Activated T-helper 2 cell treated with anti-CD3 and anti-CD28 coated beads, Interferon-gamma antibody, Interleukin-2, Interleukin-4, amounts not matched to agents 10 μg/mL and 5 μg/mL and 100 μg/mL, durations not matched to agents 14 hours and 24 hours and 36 hours (primary cell): Measurements from ENCODE around the gene PCCA. TPM values are rescaled to one million over a fixed set of nuclear protein-coding genes. Genes with fewer than 3 reads are reported as not detected.
"Not testable (repeated sequence)": the region's sequence is repeated elsewhere in the genome, so short reads cannot be mapped to it uniquely, and the experiment has no call there.

ENCODE experiments used
- DNase-seq: peaks from one replicate; pipeline ENCODE4 v3.0.0; 2021; ENCODE audit warnings: low spot score
- H3K27ac Mint-ChIP-seq: one replicate; pipeline ENCODE4 v1.8.0; 2021; ENCODE audit warnings: mixed read lengths
- H3K27me3 Mint-ChIP-seq: one replicate; pipeline ENCODE4 v1.8.0; 2021; ENCODE audit warnings: low read depth, mixed read lengths
- H3K36me3 Mint-ChIP-seq: one replicate; pipeline ENCODE4 v1.8.0; 2021; ENCODE audit warnings: low read depth, mixed read lengths
- H3K4me1 Mint-ChIP-seq: one replicate; pipeline ENCODE4 v1.8.0; 2021; ENCODE audit warnings: low read depth, mixed read lengths
- H3K4me3 Mint-ChIP-seq: one replicate; pipeline ENCODE4 v1.8.0; 2021; ENCODE audit warnings: low read depth, mild to moderate bottlenecking, moderate library complexity, mixed read lengths
- H3K9me3 Mint-ChIP-seq: one replicate; pipeline ENCODE4 v1.8.0; 2021; ENCODE audit warnings: mixed read lengths
- intact Hi-C: fragments of 100-400 bp; cut with micrococcal nuclease; formaldehyde crosslinking; loops from one replicate; pipeline ENCODE4 v1.15.1; 2023
- total RNA-seq: library from RNA; stranded (reverse); gene quantifications from 2 replicates; pipeline ENCODE4 v1.2.3, GENCODE V29; 2022

PCCA gene
- total RNA-seq, 1 donor from 2014 or later: 6.7 TPM

GRCh38 chr13:100130092-100130491 is 41.2 kb downstream of the PCCA start:
- Mint-ChIP-seq H3K27ac (no peak overlapping the region), H3K36me3 (no peaks in the 10 kb centered on the region), H3K27me3 (no peaks in the 10 kb centered on the region), H3K9me3 (no peaks in the 10 kb centered on the region), H3K4me1 (peaks cover 26% of the 10 kb centered on the region), H3K4me3 (no peak overlapping the region)
- intact Hi-C loops: loop anchor here (10.0 kb wide), 1 partner anchor 75 kb away; no protein-coding TSS in a partner anchor
- DNase-seq: no peak

DNA sequence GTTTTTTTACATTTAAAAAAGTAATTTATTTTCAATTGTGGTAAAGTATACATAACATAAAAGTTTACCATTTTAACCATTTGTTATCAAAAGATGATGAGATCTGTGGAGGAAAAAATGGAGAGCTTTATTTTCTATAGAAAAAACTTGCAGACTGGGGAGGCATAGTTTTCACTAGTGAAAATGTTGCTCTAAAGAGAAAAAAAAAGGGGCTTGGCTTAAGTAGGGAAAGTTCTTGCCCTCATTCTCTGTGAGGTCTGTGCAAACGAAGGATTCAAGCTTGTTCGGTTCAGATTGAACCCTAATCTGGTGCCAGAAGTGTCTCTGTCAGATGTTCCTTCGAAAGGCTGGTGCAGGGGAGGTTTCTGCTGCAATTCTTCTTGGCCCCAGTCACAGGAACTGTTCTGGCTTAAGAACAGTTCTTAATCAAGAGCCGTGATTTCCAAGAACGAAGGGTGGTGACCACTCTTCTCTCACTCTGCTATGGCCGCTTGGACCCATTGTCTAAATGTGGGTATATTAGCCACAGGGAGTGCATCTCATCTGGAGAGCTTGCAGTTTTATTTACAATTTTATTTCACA is 42.1 kb downstream of the PCCA start:
- Mint-ChIP-seq H3K4me3 (no peak overlapping the region), H3K36me3 (no peaks in the 10 kb centered on the region), H3K27ac (no peak overlapping the region), H3K9me3 (no peaks in the 10 kb centered on the region), H3K4me1 (peaks cover 26% of the 10 kb centered on the region), H3K27me3 (no peaks in the 10 kb centered on the region)
- intact Hi-C loops: loop anchor here (10.0 kb wide), 1 partner anchor 74 kb away; no protein-coding TSS in a partner anchor
- no peak for DNase-seq

DNA sequence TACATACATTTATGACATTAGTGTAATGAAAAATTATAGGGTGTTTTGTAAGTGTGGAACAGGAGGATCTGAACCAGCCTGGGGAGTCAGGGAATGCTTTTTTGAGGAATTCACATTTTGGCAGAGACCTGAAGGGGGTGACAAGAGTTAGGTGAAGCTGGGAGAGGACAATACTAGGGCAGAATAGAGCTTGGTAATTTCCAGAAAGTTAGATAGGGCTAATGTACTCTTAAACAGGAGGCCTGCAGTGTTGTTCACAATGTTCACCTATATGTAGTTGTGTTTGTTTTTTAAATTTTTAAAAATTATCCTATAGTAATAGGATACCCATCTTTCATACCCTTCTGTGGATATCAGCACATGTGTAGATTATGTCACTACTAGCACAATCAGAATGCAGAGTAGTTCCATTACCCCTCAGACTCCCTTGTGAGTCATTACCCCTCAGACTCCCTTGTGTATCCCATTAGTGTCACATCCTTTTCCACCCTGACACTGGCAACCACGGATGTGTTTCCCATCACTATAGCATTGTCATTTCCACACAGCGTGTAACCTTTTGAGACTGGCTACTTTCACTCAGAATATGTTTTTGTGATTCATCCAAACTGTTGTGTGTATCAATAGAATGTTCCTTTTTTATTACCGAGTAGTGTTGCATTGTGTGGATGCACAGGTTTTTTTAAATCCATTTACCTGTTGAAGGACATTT is 43.1 kb downstream of the PCCA start:
- Mint-ChIP-seq H3K9me3 (no peaks in the 10 kb centered on the region), H3K36me3 (no peaks in the 10 kb centered on the region), H3K27me3 (no peaks in the 10 kb centered on the region), H3K27ac (no peak overlapping the region), H3K4me1 (peaks cover 26% of the 10 kb centered on the region), H3K4me3 (no peak overlapping the region)
- intact Hi-C loops: loop anchor here (2.0 to 10.0 kb wide), 2 partner anchors 73 to 263 kb away; no protein-coding TSS in a partner anchor
- DNase-seq: no peak

DNA sequence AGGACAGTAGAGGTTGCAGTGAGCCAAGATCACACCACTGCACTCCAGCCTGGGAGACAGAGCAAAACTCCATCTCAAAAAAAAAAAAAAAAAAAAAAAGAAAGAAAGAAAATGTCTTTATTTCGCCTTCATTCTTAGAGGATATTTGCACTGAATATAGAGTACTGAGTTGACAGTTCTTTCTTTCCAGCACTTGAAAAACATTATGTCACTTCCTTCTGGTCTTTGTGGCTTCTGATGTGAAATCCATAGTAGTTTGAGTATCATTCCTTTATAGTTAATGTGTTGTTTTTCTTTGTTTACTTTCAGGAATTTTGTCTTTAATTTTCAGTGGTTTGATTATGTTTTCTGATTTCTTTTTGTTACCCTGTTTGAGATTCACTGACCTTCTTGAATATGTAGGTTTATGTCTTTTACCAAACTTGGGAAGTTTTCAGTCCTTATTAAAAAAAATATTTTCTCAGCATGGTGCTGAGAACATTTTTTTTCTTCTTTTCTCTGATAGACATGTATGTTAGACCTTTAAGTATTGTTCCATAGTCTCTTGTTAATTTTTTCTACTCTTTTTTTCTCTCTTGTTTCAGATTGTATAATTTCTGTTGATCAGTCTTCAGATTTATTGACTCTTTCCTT is 50.1 kb downstream of the PCCA start:
- Mint-ChIP-seq H3K4me3 (no peak overlapping the region), H3K4me1 (peaks cover 6% of the 10 kb centered on the region), H3K27me3 (no peaks in the 10 kb centered on the region), H3K36me3 (peaks cover 4% of the 10 kb centered on the region), H3K27ac (no peak overlapping the region), H3K9me3 (peaks cover 9% of the 10 kb centered on the region)
- intact Hi-C loops: loop anchor here (10.0 kb wide), 1 partner anchor 66 kb away; no protein-coding TSS in a partner anchor
- no peak for DNase-seq

GRCh38 chr13:100139817-100140216 is 50.9 kb downstream of the PCCA start:
- no peaks in the 10 kb centered on the region for H3K27me3 Mint-ChIP-seq
- H3K9me3 Mint-ChIP-seq: peaks cover 12% of the 10 kb centered on the region
- H3K4me3 Mint-ChIP-seq: no peak overlapping the region

GRCh38 chr13:100140441-100140840 is 51.5 kb downstream of the PCCA start:
- Mint-ChIP-seq H3K4me1 (peaks cover 6% of the 10 kb centered on the region), H3K9me3 (peaks cover 17% of the 10 kb centered on the region), H3K27me3 (no peaks in the 10 kb centered on the region), H3K27ac (no peak overlapping the region), H3K4me3 (no peak overlapping the region), H3K36me3 (peaks cover 8% of the 10 kb centered on the region)
- DNase-seq: no peak
- intact Hi-C loops: no loop called here

More at GRCh38 chr13:100139817-100140216, 50.9 kb downstream of the PCCA start:
- Mint-ChIP-seq H3K36me3 (peaks cover 7% of the 10 kb centered on the region), H3K4me1 (peaks cover 6% of the 10 kb centered on the region), H3K27ac (no peak overlapping the region)
- no peak for DNase-seq
- intact Hi-C loops: loop anchor here (10.0 kb wide), 1 partner anchor 65 kb away; no protein-coding TSS in a partner anchor

DNA sequence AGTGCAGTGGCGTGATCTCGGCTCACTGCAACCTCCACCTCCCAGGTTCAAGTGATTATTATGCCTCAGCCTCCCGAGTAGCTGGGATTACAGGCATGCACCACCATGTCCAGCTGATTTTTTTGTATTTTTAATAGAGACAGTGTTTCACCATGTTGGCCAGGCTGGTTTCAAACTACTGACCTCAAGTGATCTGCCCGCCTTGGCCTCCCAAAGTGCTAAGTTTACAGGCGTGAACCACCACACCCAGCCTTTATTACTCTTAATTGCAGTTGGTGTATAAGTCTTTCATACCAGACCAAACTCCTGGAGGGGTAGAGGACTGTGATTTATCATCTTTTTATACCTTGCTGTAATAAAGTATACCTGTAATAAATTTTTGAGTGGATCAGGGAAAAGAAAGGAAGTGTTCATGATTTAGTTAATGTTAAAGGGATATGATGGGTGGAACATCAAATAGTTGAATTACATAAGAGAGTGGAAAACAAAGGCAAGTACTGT is 52.6 kb downstream of the PCCA start:
- H3K9me3 Mint-ChIP-seq: peaks cover 18% of the 10 kb centered on the region
- H3K27ac Mint-ChIP-seq, H3K27me3 Mint-ChIP-seq, H3K36me3 Mint-ChIP-seq, DNase-seq, H3K4me1 Mint-ChIP-seq, intact Hi-C loops, H3K4me3 Mint-ChIP-seq: not testable (repeated sequence)

DNA sequence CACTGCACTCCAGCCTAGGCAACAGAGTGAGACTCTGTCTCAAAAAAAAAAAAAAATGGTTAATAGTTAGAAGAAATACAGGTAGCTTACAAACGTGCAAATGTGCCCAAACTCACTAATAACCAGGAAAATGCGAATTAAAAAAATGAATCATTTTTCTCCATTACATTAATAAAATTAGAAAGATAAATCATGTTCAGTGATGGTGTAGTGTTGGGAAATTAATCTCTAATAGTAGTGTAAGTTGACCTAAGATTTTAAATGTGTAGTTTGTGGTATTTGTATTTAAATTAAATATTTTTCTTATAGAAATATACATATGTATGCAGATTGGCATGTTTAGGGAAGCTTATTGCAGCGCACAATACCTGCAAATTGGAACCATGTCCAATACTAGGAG is 57.6 kb downstream of the PCCA start:
- H3K4me1 Mint-ChIP-seq: no peaks in the 10 kb centered on the region

GRCh38 chr13:100147825-100148224 is 58.9 kb downstream of the PCCA start:
- intact Hi-C loops: no loop called here
- Mint-ChIP-seq H3K4me1 (no peaks in the 10 kb centered on the region), H3K9me3 (peaks cover 16% of the 10 kb centered on the region), H3K36me3 (peaks cover 7% of the 10 kb centered on the region), H3K4me3 (no peak overlapping the region), H3K27ac (no peak overlapping the region), H3K27me3 (no peaks in the 10 kb centered on the region)
- no peak for DNase-seq

More for the DNA sequence above, 57.6 kb downstream of the PCCA start:
- peaks cover 16% of the 10 kb centered on the region for H3K9me3 Mint-ChIP-seq
- no peak overlapping the region for H3K27ac Mint-ChIP-seq
- peaks cover 7% of the 10 kb centered on the region for H3K36me3 Mint-ChIP-seq
- DNase-seq: no peak
- no peak overlapping the region for H3K4me3 Mint-ChIP-seq
- no peaks in the 10 kb centered on the region for H3K27me3 Mint-ChIP-seq
- intact Hi-C loops: no loop called here

DNA sequence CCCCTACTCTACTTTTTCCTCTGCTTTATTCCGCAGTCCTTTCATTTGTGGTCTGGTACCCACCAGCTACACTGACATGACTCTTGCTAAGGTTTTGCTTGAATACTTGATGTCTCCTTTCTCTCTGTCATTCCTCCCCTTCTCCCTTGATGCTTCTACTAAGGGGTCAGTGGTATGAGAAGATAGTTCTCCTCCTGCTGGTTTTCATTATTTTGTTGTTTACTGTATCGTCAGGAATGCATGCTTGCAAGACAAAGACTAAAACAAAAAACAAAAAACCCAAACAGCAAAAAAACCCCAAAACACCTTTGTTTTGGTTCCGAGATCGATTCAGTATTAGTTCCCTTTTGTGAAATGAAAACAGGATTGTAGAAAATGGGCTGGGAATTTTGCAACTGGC is 59.5 kb downstream of the PCCA start:
- no peaks in the 10 kb centered on the region for H3K27me3 Mint-ChIP-seq
- peaks cover 16% of the 10 kb centered on the region for H3K9me3 Mint-ChIP-seq
- no peak overlapping the region for H3K27ac Mint-ChIP-seq
- H3K4me1 Mint-ChIP-seq: no peaks in the 10 kb centered on the region
- no peak for DNase-seq
- H3K4me3 Mint-ChIP-seq: no peak overlapping the region
- peaks cover 7% of the 10 kb centered on the region for H3K36me3 Mint-ChIP-seq
- intact Hi-C loops: no loop called here

DNA sequence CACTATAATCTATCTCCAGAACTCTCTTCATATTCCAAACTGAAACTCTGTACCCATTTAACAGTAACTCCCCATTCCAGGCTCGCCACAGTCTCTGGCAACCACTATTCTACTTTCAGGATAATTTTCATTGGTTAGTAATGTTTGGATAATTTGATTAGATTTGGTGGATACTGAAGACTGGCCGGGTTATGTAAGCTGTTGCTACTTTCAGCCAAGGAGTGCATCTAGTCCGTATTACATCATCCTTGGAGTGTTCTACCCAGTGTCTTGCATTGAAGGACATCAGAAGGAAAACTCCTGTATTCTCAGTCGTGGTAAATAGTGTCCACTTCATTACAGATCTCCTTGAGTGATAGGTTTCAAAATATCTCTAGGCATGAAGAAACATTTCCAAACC is 60.5 kb downstream of the PCCA start:
- no peaks in the 10 kb centered on the region for H3K4me1 Mint-ChIP-seq
- no peaks in the 10 kb centered on the region for H3K27me3 Mint-ChIP-seq
- no peak for DNase-seq
- H3K9me3 Mint-ChIP-seq: peaks cover 16% of the 10 kb centered on the region
- H3K4me3 Mint-ChIP-seq: no peak overlapping the region
- peaks cover 7% of the 10 kb centered on the region for H3K36me3 Mint-ChIP-seq
- intact Hi-C loops: no loop called here
- no peak overlapping the region for H3K27ac Mint-ChIP-seq

GRCh38 chr13:100150711-100151110 is 61.8 kb downstream of the PCCA start:
- H3K9me3 Mint-ChIP-seq, H3K4me3 Mint-ChIP-seq, DNase-seq, intact Hi-C loops, H3K27me3 Mint-ChIP-seq, H3K27ac Mint-ChIP-seq, H3K4me1 Mint-ChIP-seq, H3K36me3 Mint-ChIP-seq: not testable (repeated sequence)
